ENCODE measurements around the gene HNRNPC.

DNA sequence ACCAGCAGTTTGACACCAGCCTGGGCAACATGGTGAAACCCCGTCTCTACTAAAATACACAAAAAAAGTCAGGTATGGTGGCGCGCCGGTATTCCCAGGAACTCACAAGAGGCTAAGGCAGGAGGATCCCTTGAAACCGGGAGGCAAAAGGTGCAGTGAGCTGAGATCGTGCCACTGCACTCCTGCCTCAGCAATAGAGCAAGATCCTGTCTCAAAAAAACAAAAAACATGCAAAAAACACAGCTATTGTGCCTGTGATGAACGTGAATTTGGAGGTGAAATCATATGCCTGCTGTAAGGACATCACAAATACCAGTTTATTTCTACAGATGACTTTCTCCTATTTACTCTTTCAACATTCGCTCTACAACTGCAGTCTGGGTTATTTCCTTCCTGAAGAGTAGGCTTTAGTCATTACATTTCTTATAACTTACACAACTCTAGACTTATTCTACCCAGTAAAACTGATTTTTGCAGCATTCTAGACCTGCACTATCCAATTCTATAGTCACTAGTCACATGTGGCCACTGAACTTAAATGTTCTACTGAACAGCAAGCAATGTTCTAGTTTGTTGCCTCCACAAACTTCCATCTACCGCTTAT lies 48.3 kb downstream of the HNRNPC start:
- no peak for TF ChIP-seq JUNB (IDR thresholded peaks at IDR 0.05)
- TF ChIP-seq, protein P1, sequence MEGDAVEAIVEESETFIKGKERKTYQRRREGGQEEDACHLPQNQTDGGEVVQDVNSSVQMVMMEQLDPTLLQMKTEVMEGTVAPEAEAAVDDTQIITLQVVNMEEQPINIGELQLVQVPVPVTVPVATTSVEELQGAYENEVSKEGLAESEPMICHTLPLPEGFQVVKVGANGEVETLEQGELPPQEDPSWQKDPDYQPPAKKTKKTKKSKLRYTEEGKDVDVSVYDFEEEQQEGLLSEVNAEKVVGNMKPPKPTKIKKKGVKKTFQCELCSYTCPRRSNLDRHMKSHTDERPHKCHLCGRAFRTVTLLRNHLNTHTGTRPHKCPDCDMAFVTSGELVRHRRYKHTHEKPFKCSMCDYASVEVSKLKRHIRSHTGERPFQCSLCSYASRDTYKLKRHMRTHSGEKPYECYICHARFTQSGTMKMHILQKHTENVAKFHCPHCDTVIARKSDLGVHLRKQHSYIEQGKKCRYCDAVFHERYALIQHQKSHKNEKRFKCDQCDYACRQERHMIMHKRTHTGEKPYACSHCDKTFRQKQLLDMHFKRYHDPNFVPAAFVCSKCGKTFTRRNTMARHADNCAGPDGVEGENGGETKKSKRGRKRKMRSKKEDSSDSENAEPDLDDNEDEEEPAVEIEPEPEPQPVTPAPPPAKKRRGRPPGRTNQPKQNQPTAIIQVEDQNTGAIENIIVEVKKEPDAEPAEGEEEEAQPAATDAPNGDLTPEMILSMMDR (IDR thresholded peaks at IDR 0.05 in 2 of 3, conservative IDR thresholded peaks at IDR 0.05 in 1 of 3; ENCODE audit: control insufficient read depth in 2 of 3, extremely low read depth in 1 of 3, insufficient read depth in 1 of 3, low read depth in 3 of 3, low read length in 3 of 3): no peak
- no peak for TF ChIP-seq EGR1 (IDR thresholded peaks at IDR 0.05; ENCODE audit: borderline replicate concordance in 1 of 2, low read depth in 2 of 2, low read length in 2 of 2)
- TF ChIP-seq NBN (IDR thresholded peaks at IDR 0.05): no peak
- TF ChIP-seq FOS (IDR thresholded peaks at IDR 0.05; ENCODE audit: borderline replicate concordance, extremely low read depth, insufficient read length): no peak
- no peak for TF ChIP-seq TBL1XR1 (IDR thresholded peaks at IDR 0.05; ENCODE audit: low read depth, low read length)
- TF ChIP-seq POLR2A (IDR thresholded peaks at IDR 0.05; ENCODE audit: low read depth, low read length): no peak
- no peak for TF ChIP-seq FOXM1 (IDR thresholded peaks at IDR 0.05; ENCODE audit: low read depth, low read length)
- TF ChIP-seq GABPA (IDR thresholded peaks at IDR 0.05; ENCODE audit: low read depth): no peak
- TF ChIP-seq CEBPB (IDR thresholded peaks at IDR 0.05; ENCODE audit: borderline replicate concordance in 1 of 2, low read depth in 2 of 2, low read length in 2 of 2): no peak
- TF ChIP-seq, protein P2, sequence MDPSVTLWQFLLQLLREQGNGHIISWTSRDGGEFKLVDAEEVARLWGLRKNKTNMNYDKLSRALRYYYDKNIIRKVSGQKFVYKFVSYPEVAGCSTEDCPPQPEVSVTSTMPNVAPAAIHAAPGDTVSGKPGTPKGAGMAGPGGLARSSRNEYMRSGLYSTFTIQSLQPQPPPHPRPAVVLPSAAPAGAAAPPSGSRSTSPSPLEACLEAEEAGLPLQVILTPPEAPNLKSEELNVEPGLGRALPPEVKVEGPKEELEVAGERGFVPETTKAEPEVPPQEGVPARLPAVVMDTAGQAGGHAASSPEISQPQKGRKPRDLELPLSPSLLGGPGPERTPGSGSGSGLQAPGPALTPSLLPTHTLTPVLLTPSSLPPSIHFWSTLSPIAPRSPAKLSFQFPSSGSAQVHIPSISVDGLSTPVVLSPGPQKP (IDR thresholded peaks at IDR 0.05; ENCODE audit: low read depth, low read length): no peak
- TF ChIP-seq, protein P3, sequence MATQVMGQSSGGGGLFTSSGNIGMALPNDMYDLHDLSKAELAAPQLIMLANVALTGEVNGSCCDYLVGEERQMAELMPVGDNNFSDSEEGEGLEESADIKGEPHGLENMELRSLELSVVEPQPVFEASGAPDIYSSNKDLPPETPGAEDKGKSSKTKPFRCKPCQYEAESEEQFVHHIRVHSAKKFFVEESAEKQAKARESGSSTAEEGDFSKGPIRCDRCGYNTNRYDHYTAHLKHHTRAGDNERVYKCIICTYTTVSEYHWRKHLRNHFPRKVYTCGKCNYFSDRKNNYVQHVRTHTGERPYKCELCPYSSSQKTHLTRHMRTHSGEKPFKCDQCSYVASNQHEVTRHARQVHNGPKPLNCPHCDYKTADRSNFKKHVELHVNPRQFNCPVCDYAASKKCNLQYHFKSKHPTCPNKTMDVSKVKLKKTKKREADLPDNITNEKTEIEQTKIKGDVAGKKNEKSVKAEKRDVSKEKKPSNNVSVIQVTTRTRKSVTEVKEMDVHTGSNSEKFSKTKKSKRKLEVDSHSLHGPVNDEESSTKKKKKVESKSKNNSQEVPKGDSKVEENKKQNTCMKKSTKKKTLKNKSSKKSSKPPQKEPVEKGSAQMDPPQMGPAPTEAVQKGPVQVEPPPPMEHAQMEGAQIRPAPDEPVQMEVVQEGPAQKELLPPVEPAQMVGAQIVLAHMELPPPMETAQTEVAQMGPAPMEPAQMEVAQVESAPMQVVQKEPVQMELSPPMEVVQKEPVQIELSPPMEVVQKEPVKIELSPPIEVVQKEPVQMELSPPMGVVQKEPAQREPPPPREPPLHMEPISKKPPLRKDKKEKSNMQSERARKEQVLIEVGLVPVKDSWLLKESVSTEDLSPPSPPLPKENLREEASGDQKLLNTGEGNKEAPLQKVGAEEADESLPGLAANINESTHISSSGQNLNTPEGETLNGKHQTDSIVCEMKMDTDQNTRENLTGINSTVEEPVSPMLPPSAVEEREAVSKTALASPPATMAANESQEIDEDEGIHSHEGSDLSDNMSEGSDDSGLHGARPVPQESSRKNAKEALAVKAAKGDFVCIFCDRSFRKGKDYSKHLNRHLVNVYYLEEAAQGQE (IDR thresholded peaks at IDR 0.05; ENCODE audit: low read depth, low read length): no peak

Measured in GM12878 (cell line).